Activated CD4-positive, alpha-beta memory T cell treated with anti-CD3 and anti-CD28 coated beads, Interleukin-2, amount 10 ng/mL, durations not matched to agents 7 days and 5 days (primary cell): ENCODE data around the gene SPIN2B. TPM values are rescaled to one million over a fixed set of nuclear protein-coding genes. Genes with fewer than 3 reads are reported as not detected.
"Not testable (repeated sequence)": the region's sequence is repeated elsewhere in the genome, so short reads cannot be mapped to it uniquely, and the experiment has no call there.

Experiments used
- CTCF ChIA-PET: fragments of 350-600 bp; sonication (Branson Sonifier 250); formaldehyde crosslinking; loops from one replicate; lab custom pipeline; 2021; ENCODE audit warnings: antibody characterized with exemption, inconsistent platforms; lab: Charles Lee
- POLR2A ChIA-PET: fragments of 350-600 bp; sonication (Branson Sonifier 250); formaldehyde crosslinking; loops from one replicate; lab custom pipeline; 2021; ENCODE audit warnings: antibody characterized with exemption; lab: Charles Lee
- DNase-seq: peaks from one replicate; pipeline ENCODE4 v3.0.0-alpha.2; 2020
- H3K27ac Mint-ChIP-seq: one replicate; pipeline ENCODE4 v1.8.0; 2021; ENCODE audit warnings: mild to moderate bottlenecking, mixed read lengths
- H3K27me3 Mint-ChIP-seq: one replicate; pipeline ENCODE4 v1.8.0; 2021; ENCODE audit warnings: mixed read lengths
- H3K36me3 Mint-ChIP-seq: one replicate; pipeline ENCODE4 v1.8.0; 2021; ENCODE audit warnings: low read depth, mixed read lengths
- H3K4me1 Mint-ChIP-seq: one replicate; pipeline ENCODE4 v1.8.0; 2021; ENCODE audit warnings: mixed read lengths
- H3K4me3 Mint-ChIP-seq: one replicate; pipeline ENCODE4 v1.8.0; 2021; ENCODE audit warnings: mild to moderate bottlenecking, mixed read lengths
- H3K9me3 Mint-ChIP-seq: one replicate; pipeline ENCODE4 v1.8.0; 2021; ENCODE audit warnings: mixed read lengths
- total RNA-seq, 2 experiments: library from RNA; stranded (reverse); gene quantifications; one replicate each; pipeline ENCODE4 v1.2.3, GENCODE V29; 2021

The SPIN2B gene
- total RNA-seq = 10 to 100 TPM; 11.7 to 12.1 TPM

- peak within 1 kb of the TSS; percentile 80 for H3K27ac Mint-ChIP-seq
- DNase-seq = peak; percentile 83
- no peaks in the 10 kb centered on the region for H3K27me3 Mint-ChIP-seq
- H3K4me1 Mint-ChIP-seq = peaks cover 10% of the 10 kb centered on the region
- ChIA-PET CTCF (no interaction called here), POLR2A (no interaction called here)
- H3K4me3 Mint-ChIP-seq = peak within 1 kb of the TSS; percentile 85
- H3K9me3 Mint-ChIP-seq = no peaks in the 10 kb centered on the region
- peaks cover 17% of the 10 kb centered on the region for H3K36me3 Mint-ChIP-seq
Measured at GRCh38 chrX:57121162-57121755, at the start of gene SPIN2B. TSS of gene SPIN2B (minus strand) at chrX:57121548.

DNA sequence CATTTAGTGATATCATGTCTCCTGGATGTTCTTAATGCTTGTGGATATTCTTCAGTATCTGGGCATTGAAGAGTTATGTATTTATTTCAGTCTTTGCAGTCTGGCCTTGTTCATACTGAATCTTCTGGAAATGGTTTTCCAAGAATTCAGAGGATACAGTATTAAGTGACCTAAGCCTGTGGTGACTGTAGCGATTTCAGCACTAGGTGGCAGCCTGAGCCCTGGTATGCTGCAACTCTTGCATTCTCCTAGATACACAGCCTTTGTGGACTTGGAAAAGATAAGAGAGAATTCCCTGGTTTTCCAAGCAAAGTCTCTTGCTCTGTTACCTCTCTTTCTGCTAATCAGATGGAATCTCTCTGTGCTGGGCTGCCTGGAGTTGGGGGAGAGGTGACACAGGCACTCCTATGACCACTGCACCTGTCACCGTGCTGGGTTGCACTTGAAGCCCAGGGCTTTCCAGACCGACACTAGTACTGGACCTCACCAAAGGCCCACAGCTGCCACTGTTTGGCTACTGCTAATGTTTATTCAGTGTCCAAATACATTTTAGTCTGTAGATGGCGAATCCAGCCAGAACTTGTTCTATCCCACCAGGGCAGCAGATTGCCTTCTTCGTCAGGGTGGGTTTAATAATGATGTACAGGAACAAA is 35.2 kb upstream of the SPIN2B start:
- no peaks in the 10 kb centered on the region for H3K27me3 Mint-ChIP-seq
- H3K36me3 Mint-ChIP-seq = no peaks in the 10 kb centered on the region
- DNase-seq = no peak
- CTCF ChIA-PET = interaction anchor here (0.7 kb wide), 1 partner anchor 298 kb away, joined by 3 read pairs; no protein-coding TSS in a partner anchor
- no peak overlapping the region for H3K4me3 Mint-ChIP-seq
- POLR2A ChIA-PET = no interaction called here
- H3K9me3 Mint-ChIP-seq = peaks cover 2% of the 10 kb centered on the region
- no peak overlapping the region for H3K27ac Mint-ChIP-seq
- no peaks in the 10 kb centered on the region for H3K4me1 Mint-ChIP-seq

DNA sequence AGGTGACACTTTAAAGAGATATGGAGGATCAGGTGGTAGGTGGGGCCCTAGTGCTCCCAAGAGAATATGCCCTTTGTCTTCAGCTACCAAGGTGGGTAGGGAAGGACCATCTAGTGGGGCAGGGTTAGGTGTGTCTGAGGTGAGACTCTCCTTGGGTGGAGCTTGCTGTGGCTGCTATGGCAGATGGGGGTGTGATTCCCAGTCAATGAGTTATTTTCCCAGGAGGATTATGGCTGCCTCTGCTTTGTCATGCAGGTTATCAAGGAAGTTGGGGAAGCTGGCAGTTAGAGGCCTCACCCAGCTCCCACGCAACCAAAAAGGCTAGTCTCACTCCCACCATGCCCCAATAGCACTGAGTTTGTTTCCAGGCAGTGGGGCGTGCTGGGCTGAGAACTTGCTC is 33.8 kb upstream of the SPIN2B start:
- no peaks in the 10 kb centered on the region for H3K27me3 Mint-ChIP-seq
- no peak for DNase-seq
- H3K4me3 Mint-ChIP-seq = no peak overlapping the region
- POLR2A ChIA-PET = no interaction called here
- no peak overlapping the region for H3K27ac Mint-ChIP-seq
- H3K36me3 Mint-ChIP-seq = no peaks in the 10 kb centered on the region
- peaks cover 2% of the 10 kb centered on the region for H3K9me3 Mint-ChIP-seq
- no peaks in the 10 kb centered on the region for H3K4me1 Mint-ChIP-seq
- CTCF ChIA-PET = no interaction called here

DNA sequence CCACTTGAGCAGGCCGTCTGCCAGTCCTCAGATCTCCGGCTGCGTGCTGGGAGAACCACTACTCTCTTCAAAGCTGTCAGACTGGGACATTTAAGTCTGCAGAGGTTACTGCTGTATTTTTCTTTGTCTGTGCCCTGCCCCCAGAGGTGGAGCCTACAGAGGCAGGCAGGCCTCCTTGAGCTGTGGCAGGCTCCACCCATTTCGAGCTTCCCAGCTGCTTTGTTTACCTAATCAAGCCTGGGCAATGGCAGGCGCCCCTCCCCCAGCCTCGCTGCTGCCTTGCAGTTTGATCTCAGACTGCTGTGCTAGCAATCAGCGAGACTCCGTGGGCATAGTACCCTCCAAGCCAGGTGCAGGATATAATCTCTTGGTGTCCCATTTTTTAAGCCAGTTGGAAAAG is 30.9 kb upstream of the SPIN2B start:
- H3K4me3 Mint-ChIP-seq, POLR2A ChIA-PET, DNase-seq, H3K4me1 Mint-ChIP-seq, H3K36me3 Mint-ChIP-seq, H3K27me3 Mint-ChIP-seq, CTCF ChIA-PET, H3K9me3 Mint-ChIP-seq, H3K27ac Mint-ChIP-seq: not testable (repeated sequence)

DNA sequence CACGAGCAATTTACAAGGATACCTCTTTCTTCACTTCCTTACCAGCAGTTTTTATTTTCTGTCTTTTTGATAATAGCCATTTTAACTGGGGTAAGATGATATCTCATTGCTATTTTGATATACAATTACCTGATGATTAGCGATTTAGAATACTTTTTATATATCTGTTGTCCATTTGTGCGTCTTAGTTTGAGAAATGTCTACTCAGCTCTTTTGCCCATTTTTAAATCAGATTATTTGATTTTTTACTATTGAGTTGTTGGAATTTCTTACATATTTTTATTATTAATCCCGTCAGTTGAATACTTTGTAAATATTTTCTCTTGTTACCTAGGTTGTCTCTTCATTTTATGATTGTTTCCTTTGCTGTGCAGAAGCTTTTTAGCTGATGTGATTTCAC is 17.3 kb upstream of the SPIN2B start:
- CTCF ChIA-PET = no interaction called here
- Mint-ChIP-seq H3K27ac (no peak overlapping the region), H3K4me3 (no peak overlapping the region), H3K9me3 (no peaks in the 10 kb centered on the region), H3K4me1 (peaks cover 7% of the 10 kb centered on the region), H3K27me3 (no peaks in the 10 kb centered on the region), H3K36me3 (no peaks in the 10 kb centered on the region)
- POLR2A ChIA-PET = no interaction called here
- DNase-seq = no peak

DNA sequence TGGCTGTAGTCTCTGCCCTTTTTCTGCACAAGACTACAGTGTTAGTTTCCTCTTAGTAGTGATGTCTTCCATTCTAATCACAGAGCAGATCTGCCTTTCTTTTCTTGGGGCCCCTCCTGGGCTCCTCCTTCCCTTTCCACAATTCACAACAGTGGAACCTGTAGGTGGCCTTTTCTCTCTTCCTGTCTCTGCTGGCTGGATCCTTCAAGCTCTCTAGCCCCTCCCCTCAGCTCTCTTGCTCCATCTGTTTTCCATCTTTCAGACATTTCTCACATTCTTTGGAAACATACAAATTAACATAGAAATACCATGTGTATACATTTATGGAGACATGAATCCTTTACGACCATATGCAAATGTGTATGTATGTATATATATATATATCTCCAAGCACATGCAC is 16.2 kb upstream of the SPIN2B start:
- no peak overlapping the region for H3K4me3 Mint-ChIP-seq
- H3K27ac Mint-ChIP-seq = no peak overlapping the region
- POLR2A ChIA-PET = no interaction called here

GRCh38 chrX:57137073-57137472 is 15.7 kb upstream of the SPIN2B start, which contains the start of gene SPIN2A:
TSS of gene SPIN2A (minus strand) at chrX:57137397. CDS start at chrX:57136597, 800 bp downstream.
- H3K9me3 Mint-ChIP-seq, DNase-seq, H3K4me1 Mint-ChIP-seq, POLR2A ChIA-PET, H3K27ac Mint-ChIP-seq, H3K4me3 Mint-ChIP-seq, H3K36me3 Mint-ChIP-seq, H3K27me3 Mint-ChIP-seq, CTCF ChIA-PET: not testable (repeated sequence)

More for the DNA sequence above, 16.2 kb upstream of the SPIN2B start:
- Mint-ChIP-seq H3K27me3 (no peaks in the 10 kb centered on the region), H3K9me3 (no peaks in the 10 kb centered on the region), H3K4me1 (peaks cover 7% of the 10 kb centered on the region), H3K36me3 (no peaks in the 10 kb centered on the region)
- CTCF ChIA-PET = no interaction called here
- no peak for DNase-seq

- H3K27ac Mint-ChIP-seq = not testable (repeated sequence)
Measured at GRCh38 chrX:57136589-57136988, 15.2 kb upstream of the SPIN2B start.

GRCh38 chrX:57135287-57135686 is 13.9 kb upstream of the SPIN2B start:
- DNase-seq = no peak
- no peak overlapping the region for H3K27ac Mint-ChIP-seq
- no peaks in the 10 kb centered on the region for H3K27me3 Mint-ChIP-seq
- H3K4me3 Mint-ChIP-seq = no peak overlapping the region
- no peaks in the 10 kb centered on the region for H3K4me1 Mint-ChIP-seq
- H3K9me3 Mint-ChIP-seq = no peaks in the 10 kb centered on the region
- no peaks in the 10 kb centered on the region for H3K36me3 Mint-ChIP-seq
- CTCF ChIA-PET = no interaction called here
- POLR2A ChIA-PET = no interaction called here

More at GRCh38 chrX:57136589-57136988, 15.2 kb upstream of the SPIN2B start:
- H3K27me3 Mint-ChIP-seq, DNase-seq, H3K9me3 Mint-ChIP-seq, POLR2A ChIA-PET, H3K36me3 Mint-ChIP-seq, H3K4me1 Mint-ChIP-seq, H3K4me3 Mint-ChIP-seq, CTCF ChIA-PET: not testable (repeated sequence)

- POLR2A ChIA-PET = no interaction called here
- no peak for DNase-seq
- Mint-ChIP-seq H3K27ac (no peak overlapping the region), H3K4me1 (no peaks in the 10 kb centered on the region), H3K36me3 (no peaks in the 10 kb centered on the region), H3K4me3 (no peak overlapping the region), H3K9me3 (no peaks in the 10 kb centered on the region), H3K27me3 (no peaks in the 10 kb centered on the region)
- CTCF ChIA-PET = no interaction called here
Measured at GRCh38 chrX:57134702-57135101, 13.4 kb upstream of the SPIN2B start.

DNA sequence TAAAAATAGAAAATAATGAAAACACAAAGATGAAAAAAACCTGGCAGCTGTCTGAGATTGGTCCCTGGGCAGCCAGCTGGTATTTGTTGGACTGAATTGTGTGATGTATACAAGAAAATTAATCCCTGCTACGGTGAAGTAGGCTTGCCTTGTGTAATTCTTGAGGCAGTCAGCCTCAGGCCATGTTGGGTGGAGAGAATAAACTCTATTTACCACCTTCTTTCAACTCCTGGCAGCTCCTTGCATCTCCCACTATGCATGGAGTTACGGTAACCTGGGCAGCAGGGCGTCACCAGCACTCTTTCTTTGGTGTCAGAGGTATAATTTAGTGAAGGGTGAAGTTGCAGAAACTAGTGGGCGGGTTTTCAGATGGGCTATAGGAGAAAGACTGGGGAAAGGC is 12.4 kb upstream of the SPIN2B start:
- H3K27me3 Mint-ChIP-seq = no peaks in the 10 kb centered on the region
- CTCF ChIA-PET = no interaction called here

DNA sequence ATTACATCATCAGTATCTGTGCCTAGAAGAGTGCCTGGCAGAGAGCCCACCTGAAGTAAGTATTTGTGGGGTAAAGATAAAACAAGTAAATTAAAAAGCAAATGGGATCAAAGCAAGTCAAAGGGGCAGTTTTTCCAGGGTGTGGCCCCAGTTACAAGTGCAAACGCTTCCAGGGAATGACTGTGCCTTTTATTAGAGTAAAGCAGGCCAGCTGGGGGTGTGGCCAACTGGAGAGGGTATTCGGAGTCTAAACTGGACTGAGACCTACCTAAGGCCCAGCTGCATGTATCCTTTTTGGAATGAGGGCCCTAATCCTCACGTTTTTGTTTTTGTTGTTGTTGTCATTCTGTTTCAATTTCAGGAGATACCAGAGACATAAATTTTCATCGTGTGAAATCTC is 11.9 kb upstream of the SPIN2B start:
- DNase-seq, H3K27me3 Mint-ChIP-seq, H3K27ac Mint-ChIP-seq, CTCF ChIA-PET, H3K9me3 Mint-ChIP-seq, H3K4me3 Mint-ChIP-seq, H3K4me1 Mint-ChIP-seq, H3K36me3 Mint-ChIP-seq, POLR2A ChIA-PET: not testable (repeated sequence)

More for the DNA sequence above, 12.4 kb upstream of the SPIN2B start:
- Mint-ChIP-seq H3K36me3 (no peaks in the 10 kb centered on the region), H3K9me3 (no peaks in the 10 kb centered on the region), H3K27ac (no peak overlapping the region), H3K4me1 (no peaks in the 10 kb centered on the region), H3K4me3 (no peak overlapping the region)
- DNase-seq = no peak
- POLR2A ChIA-PET = no interaction called here

- Mint-ChIP-seq H3K36me3 (no peaks in the 10 kb centered on the region), H3K4me1 (no peaks in the 10 kb centered on the region), H3K4me3 (no peak overlapping the region), H3K9me3 (no peaks in the 10 kb centered on the region), H3K27ac (no peak overlapping the region), H3K27me3 (no peaks in the 10 kb centered on the region)
- DNase-seq = no peak
- CTCF ChIA-PET = no interaction called here
- POLR2A ChIA-PET = no interaction called here
Measured at GRCh38 chrX:57132046-57132445, 10.7 kb upstream of the SPIN2B start.

DNA sequence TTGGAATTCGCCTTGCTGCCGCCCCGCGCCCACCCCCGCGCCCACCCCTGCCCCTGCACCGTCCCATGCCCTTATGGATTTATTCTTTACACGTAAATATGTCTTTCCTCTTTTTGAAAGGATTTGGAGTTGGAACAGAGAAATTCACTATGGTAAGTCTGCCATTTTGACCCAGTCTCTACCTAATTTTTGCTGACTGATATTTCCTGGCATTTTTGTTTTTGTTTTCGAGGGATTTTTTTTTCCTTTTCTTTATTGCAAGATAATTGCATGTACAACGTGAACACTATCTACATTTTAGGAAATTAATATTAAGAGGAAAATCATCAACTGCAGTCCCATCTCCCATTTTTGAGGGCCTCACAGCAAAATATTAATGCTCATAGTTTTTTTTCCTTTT is 468 bp upstream of the SPIN2B start:
- Mint-ChIP-seq H3K27ac (peak overlapping the region; percentile 80), H3K9me3 (no peaks in the 10 kb centered on the region), H3K4me1 (peaks cover 10% of the 10 kb centered on the region), H3K36me3 (peaks cover 17% of the 10 kb centered on the region), H3K27me3 (no peaks in the 10 kb centered on the region), H3K4me3 (peak overlapping the region; percentile 85)
- ChIA-PET CTCF (no interaction called here), POLR2A (no interaction called here)
- no peak for DNase-seq
